Adipocyte (in vitro differentiated cells): ENCODE measurements around the gene ZNF474.
A peak's percentile ranks its signal among the peaks of the same experiment; 100 is the strongest.

Experiments used
- DNase-seq: peaks from one replicate; pipeline ENCODE4 v3.0.0-alpha.2; 2015; ENCODE audit warnings: low read depth
- H3K27me3 ChIP-seq: replicated peaks from 2 replicates; pipeline ENCODE4 v1.7.0; 2013; ENCODE audit warnings: mild to moderate bottlenecking, low read length, moderate library complexity; ENCODE audit not compliant: control insufficient read depth, insufficient read depth
- H3K36me3 ChIP-seq: 2 replicates; pipeline ENCODE4 v1.7.0; 2013; ENCODE audit warnings: low read length, mild to moderate bottlenecking, moderate library complexity; ENCODE audit not compliant: control insufficient read depth, insufficient read depth, severe bottlenecking
- H3K4me1 ChIP-seq: 2 replicates; pipeline ENCODE4 v1.7.0; 2013; ENCODE audit warnings: mild to moderate bottlenecking, low read length, moderate library complexity; ENCODE audit not compliant: control insufficient read depth, insufficient read depth
- H3K4me3 ChIP-seq: 2 replicates; pipeline ENCODE4 v1.7.0; 2013; ENCODE audit warnings: mild to moderate bottlenecking, low read length, moderate library complexity
- H3K9ac ChIP-seq: 2 replicates; pipeline ENCODE4 v1.7.0; 2013; ENCODE audit warnings: mild to moderate bottlenecking, low read length, moderate library complexity
- H3K9me3 ChIP-seq: 2 replicates; pipeline ENCODE4 v1.7.0; 2013; ENCODE audit warnings: mild to moderate bottlenecking, low read length, moderate library complexity; ENCODE audit not compliant: control insufficient read depth

ZNF474 gene

DNA sequence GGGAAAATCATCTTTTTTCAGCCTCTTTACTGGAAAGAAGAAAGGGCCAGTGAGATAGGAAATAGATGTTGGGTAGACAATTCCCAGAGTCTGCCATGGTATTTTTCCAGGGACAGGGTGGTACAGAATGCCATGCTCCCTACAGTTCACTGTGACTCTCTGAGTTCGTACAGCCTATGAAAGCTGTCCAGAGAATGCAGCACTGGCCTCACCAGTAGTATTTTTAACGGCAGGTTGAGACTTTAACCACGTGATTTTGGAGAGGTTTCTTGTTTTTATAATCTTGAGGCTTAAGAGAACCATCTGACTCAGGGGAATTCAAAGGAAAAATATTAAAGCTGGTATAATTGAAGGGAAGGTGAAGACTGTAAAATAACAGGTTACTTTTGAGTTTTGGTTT is 10.1 kb upstream of the ZNF474 start:
- Histone ChIP-seq H3K4me1 (peaks cover 8% of the 10 kb centered on the region), H3K36me3 (no peaks in the 10 kb centered on the region), H3K4me3 (no peak overlapping the region), H3K9me3 (no peaks in the 10 kb centered on the region), H3K27me3 (no peaks in the 10 kb centered on the region), H3K9ac (no peak overlapping the region)
- DNase-seq: no peak

DNA sequence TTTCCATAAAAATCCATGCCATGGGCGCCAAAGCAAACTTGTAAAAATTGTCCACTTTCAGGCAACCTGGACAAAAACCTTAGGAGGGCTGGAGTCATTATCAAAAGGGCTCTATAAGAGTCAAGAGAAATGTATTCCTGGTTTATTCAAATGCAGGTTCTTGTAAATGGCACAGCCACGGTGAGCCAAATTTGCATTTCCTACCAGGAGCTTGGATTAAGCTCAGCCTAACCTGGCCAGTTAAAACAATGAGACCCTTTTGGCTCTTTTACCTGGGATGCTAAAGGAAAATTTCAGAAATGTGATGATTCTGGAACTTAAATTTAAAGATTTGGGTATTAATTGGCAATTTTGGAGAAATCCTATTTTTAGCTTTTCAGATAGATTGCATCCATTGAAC is 8.9 kb upstream of the ZNF474 start:
- Histone ChIP-seq H3K27me3 (no peaks in the 10 kb centered on the region), H3K36me3 (no peaks in the 10 kb centered on the region), H3K4me3 (no peak overlapping the region), H3K9me3 (no peaks in the 10 kb centered on the region), H3K9ac (no peak overlapping the region), H3K4me1 (peaks cover 8% of the 10 kb centered on the region)
- no peak for DNase-seq

- no peaks in the 10 kb centered on the region for H3K27me3 ChIP-seq
- H3K9me3 ChIP-seq: no peaks in the 10 kb centered on the region
- no peak overlapping the region for H3K4me3 ChIP-seq
- no peaks in the 10 kb centered on the region for H3K36me3 ChIP-seq
- no peak overlapping the region for H3K9ac ChIP-seq
- no peak for DNase-seq
- peaks cover 12% of the 10 kb centered on the region for H3K4me1 ChIP-seq
Measured at GRCh38 chr5:122120957-122121356, 8.4 kb upstream of the ZNF474 start.

DNA sequence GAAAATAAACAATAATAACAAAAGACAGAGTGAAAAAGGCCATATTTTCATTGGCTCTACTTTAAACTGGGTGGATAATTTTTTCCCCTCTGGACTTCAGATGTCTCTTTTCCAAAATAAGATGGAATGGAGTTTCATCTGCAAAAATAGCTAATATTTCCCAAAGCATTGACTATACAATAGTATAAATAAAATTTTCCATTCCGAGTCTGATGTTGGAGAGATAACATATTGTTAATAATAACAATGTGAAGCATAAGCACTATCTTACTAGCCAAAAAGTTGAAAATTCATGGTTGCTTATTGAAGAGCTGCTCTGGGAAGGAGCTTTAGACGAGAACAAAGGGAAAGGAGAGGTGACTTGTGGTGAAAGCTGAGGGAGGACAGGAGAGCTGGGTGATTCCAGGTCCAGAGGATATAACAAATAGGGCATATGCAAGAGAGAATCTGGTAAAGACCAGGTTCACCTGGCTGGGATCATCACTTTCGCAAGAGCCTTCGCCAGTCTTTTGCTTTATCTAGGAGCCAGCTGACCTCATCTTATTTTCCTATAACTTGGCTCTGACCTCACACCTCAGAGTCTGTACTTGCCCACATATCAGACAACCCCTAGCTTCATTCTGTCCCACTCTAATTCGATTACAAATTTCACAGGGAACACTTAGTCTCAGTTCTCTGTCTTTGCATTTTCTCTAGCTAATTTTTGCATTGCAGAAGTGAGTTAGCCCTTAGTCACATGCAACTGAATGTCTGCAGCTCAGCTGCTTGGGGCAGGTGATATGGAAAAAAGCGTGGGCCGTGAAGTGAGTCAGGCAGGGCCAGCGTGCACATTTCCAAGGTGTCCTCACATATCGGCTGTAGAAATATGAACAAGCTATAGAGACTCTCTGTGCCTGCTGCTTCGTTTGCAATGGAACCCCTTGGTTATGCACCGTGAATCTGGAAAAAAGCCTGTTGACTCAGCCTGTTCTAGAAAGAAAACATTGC is 7.6 kb upstream of the ZNF474 start:
- Histone ChIP-seq H3K4me3 (no peak overlapping the region), H3K9me3 (no peaks in the 10 kb centered on the region), H3K9ac (no peak overlapping the region), H3K27me3 (no peaks in the 10 kb centered on the region), H3K36me3 (no peaks in the 10 kb centered on the region), H3K4me1 (peaks cover 20% of the 10 kb centered on the region)
- DNase-seq: no peak

DNA sequence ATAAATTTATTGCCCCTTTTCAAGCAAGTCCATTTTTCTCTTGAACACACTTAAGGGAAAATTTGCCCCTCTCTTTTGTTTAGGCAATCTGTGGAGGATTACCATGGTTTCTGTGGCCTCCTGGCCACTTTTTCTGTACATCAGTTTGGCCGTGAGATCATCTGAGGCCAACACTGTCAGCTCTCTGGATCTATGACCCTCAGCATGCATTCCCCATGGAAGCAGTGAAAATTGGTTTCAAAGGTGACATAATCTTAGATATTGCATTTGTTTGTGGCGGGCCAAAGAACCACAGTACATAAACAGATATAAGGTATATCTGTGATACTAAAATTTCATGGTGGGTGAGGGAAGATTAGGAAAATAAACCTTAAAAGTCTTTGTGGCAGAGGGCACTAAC is 4.6 kb upstream of the ZNF474 start:
- Histone ChIP-seq H3K4me1 (peaks cover 33% of the 10 kb centered on the region), H3K9me3 (no peaks in the 10 kb centered on the region), H3K4me3 (no peak overlapping the region), H3K9ac (no peak overlapping the region), H3K27me3 (no peaks in the 10 kb centered on the region), H3K36me3 (no peaks in the 10 kb centered on the region)
- no peak for DNase-seq

- H3K27me3 ChIP-seq: no peaks in the 10 kb centered on the region
- peaks cover 28% of the 10 kb centered on the region for H3K4me1 ChIP-seq
- no peaks in the 10 kb centered on the region for H3K36me3 ChIP-seq
- DNase-seq: peak; percentile 40
- peak overlapping the region; percentile 64 for H3K4me3 ChIP-seq
- peak overlapping the region; percentile 76 for H3K9ac ChIP-seq
- no peaks in the 10 kb centered on the region for H3K9me3 ChIP-seq
Measured at GRCh38 chr5:122126177-122126755, 3.1 kb upstream of the ZNF474 start.

GRCh38 chr5:122126756-122127321 is 2.5 kb upstream of the ZNF474 start:
- Histone ChIP-seq H3K4me3 (peak overlapping the region; percentile 64), H3K27me3 (no peaks in the 10 kb centered on the region), H3K9ac (peak overlapping the region; percentile 76), H3K4me1 (peaks cover 25% of the 10 kb centered on the region), H3K36me3 (no peaks in the 10 kb centered on the region), H3K9me3 (no peaks in the 10 kb centered on the region)
- peak; percentile 45 for DNase-seq

DNA sequence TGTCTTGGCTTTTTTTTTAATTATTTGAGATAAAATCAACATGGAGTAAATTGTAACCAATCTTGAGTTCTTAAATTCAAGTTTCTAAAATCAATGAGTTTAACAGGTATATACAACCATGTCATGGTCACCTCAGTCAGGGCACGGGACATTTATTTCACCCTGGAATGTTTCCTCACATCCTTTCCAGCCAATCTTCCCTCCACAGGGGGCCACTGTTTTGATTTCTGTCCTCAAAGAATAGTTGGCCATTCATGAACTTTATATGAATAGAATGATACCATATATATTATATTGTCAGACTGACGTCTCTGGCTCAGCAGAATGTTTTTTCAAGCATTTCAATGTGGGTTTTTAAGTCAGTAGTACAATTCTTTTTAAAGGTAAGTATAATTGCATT is 806 bp downstream of the ZNF474 start:
- Histone ChIP-seq H3K36me3 (no peaks in the 10 kb centered on the region), H3K9me3 (no peaks in the 10 kb centered on the region), H3K4me3 (no peak overlapping the region), H3K4me1 (peaks cover 25% of the 10 kb centered on the region), H3K27me3 (no peaks in the 10 kb centered on the region), H3K9ac (no peak overlapping the region)
- DNase-seq: no peak

- H3K36me3 ChIP-seq: no peaks in the 10 kb centered on the region
- no peaks in the 10 kb centered on the region for H3K9me3 ChIP-seq
- no peak overlapping the region for H3K4me3 ChIP-seq
- H3K27me3 ChIP-seq: no peaks in the 10 kb centered on the region
- DNase-seq: no peak
- no peak overlapping the region for H3K9ac ChIP-seq
- peaks cover 22% of the 10 kb centered on the region for H3K4me1 ChIP-seq
Measured at GRCh38 chr5:122137702-122138101, 8.4 kb downstream of the ZNF474 start.

- H3K27me3 ChIP-seq: no peaks in the 10 kb centered on the region
- no peaks in the 10 kb centered on the region for H3K36me3 ChIP-seq
- H3K9me3 ChIP-seq: no peaks in the 10 kb centered on the region
- peak; percentile 42 for DNase-seq
- peaks cover 29% of the 10 kb centered on the region for H3K4me1 ChIP-seq
- no peak overlapping the region for H3K9ac ChIP-seq
- no peak overlapping the region for H3K4me3 ChIP-seq
Measured at GRCh38 chr5:122138356-122138755, 9.0 kb downstream of the ZNF474 start.

GRCh38 chr5:122140900-122141299 is 11.6 kb downstream of the ZNF474 start:
- Histone ChIP-seq H3K36me3 (no peaks in the 10 kb centered on the region), H3K9me3 (no peaks in the 10 kb centered on the region), H3K4me1 (peaks cover 39% of the 10 kb centered on the region), H3K27me3 (no peaks in the 10 kb centered on the region), H3K9ac (no peak overlapping the region), H3K4me3 (no peak overlapping the region)
- no peak for DNase-seq
